Glutamatergic neuron (in vitro differentiated cells): Measurements from ENCODE around the gene LIFR. TPM values are rescaled to one million over a fixed set of nuclear protein-coding genes. Genes with fewer than 3 reads are reported as not detected.

Experiments
- DNase-seq: peaks from one replicate; pipeline ENCODE4 v3.0.0; 2022
- H3K27ac Mint-ChIP-seq: one replicate; pipeline ENCODE4 v1.8.0; 2020; ENCODE audit warnings: mild to moderate bottlenecking, mixed read lengths, inconsistent platforms; ENCODE audit not compliant: unreplicated experiment
- H3K27me3 Mint-ChIP-seq: one replicate; pipeline ENCODE4 v1.8.0; 2020; ENCODE audit warnings: mild to moderate bottlenecking, moderate library complexity, mixed read lengths, inconsistent platforms; ENCODE audit not compliant: unreplicated experiment
- H3K36me3 Mint-ChIP-seq: one replicate; pipeline ENCODE4 v1.8.0; 2020; ENCODE audit warnings: mild to moderate bottlenecking, mixed read lengths, inconsistent platforms; ENCODE audit not compliant: unreplicated experiment
- H3K4me1 Mint-ChIP-seq: one replicate; pipeline ENCODE4 v1.8.0; 2020; ENCODE audit warnings: mild to moderate bottlenecking, low read depth, mixed read lengths, inconsistent platforms; ENCODE audit not compliant: unreplicated experiment
- H3K4me3 Mint-ChIP-seq: one replicate; pipeline ENCODE4 v1.8.0; 2020; ENCODE audit warnings: mild to moderate bottlenecking, mixed read lengths, inconsistent platforms; ENCODE audit not compliant: unreplicated experiment
- H3K9me3 Mint-ChIP-seq: one replicate; pipeline ENCODE4 v1.8.0; 2020; ENCODE audit warnings: mild to moderate bottlenecking, moderate library complexity, mixed read lengths, inconsistent platforms; ENCODE audit not compliant: unreplicated experiment
- CTCF ChIP-seq: fragments of 200-600 bp; sonication (generic); IDR thresholded peaks from one replicate; pipeline ENCODE4 v1.5.0; 2021; ENCODE audit not compliant: partially characterized antibody, unreplicated experiment
- long read RNA-seq: library from polyadenylated mRNA; unstranded; transcript quantifications from one replicate; pipeline ENCODE4 v2.0.0, GENCODE V29; 2020; ENCODE audit not compliant: unreplicated experiment
- total RNA-seq: library from RNA; stranded (reverse); fragmentation: NEBNext Ultra II Directional; extraction: Animal tissue kit (Norgen Biotek cat#: 25700); gene quantifications from one replicate; pipeline ENCODE4 v1.2.1, GENCODE V29; 2021; ENCODE audit not compliant: unreplicated experiment

The LIFR gene
- total RNA-seq = 41.6 TPM
- long read RNA-seq, partial matches to known transcripts = 0 of 1 reads
- long read RNA-seq, other reads (novel, unspliced or antisense) = 1 of 1 reads

GRCh38 chr5:38556599-38557307, at the start of gene LIFR:
Gene LIFR, minus strand, starts transcription at chr5:38556646. Its CDS starts 25,999 bp downstream, at chr5:38530647.
- Mint-ChIP-seq H3K27ac (peak within 1 kb of the TSS; percentile 96), H3K27me3 (peaks cover 2% of the 10 kb centered on the region), H3K4me1 (peaks cover 20% of the 10 kb centered on the region), H3K9me3 (peaks cover 9% of the 10 kb centered on the region), H3K4me3 (peak within 1 kb of the TSS; percentile 99), H3K36me3 (peaks cover 4% of the 10 kb centered on the region)
- no peak for TF ChIP-seq CTCF
- peak; percentile 89 for DNase-seq

- Mint-ChIP-seq H3K9me3 (no peaks in the 10 kb centered on the region), H3K27ac (no peak overlapping the region), H3K4me1 (no peaks in the 10 kb centered on the region), H3K27me3 (peaks cover 3% of the 10 kb centered on the region), H3K36me3 (no peaks in the 10 kb centered on the region), H3K4me3 (no peak overlapping the region)
- no peak for DNase-seq
- TF ChIP-seq CTCF = no peak
Measured at GRCh38 chr5:38605610-38606009, 49.2 kb upstream of the LIFR start.

- no peak for TF ChIP-seq CTCF
- H3K27ac Mint-ChIP-seq = no peak overlapping the region
- H3K36me3 Mint-ChIP-seq = no peaks in the 10 kb centered on the region
- peaks cover 3% of the 10 kb centered on the region for H3K27me3 Mint-ChIP-seq
- H3K4me1 Mint-ChIP-seq = no peaks in the 10 kb centered on the region
- no peak for DNase-seq
- no peak overlapping the region for H3K4me3 Mint-ChIP-seq
- H3K9me3 Mint-ChIP-seq = no peaks in the 10 kb centered on the region
Measured at GRCh38 chr5:38603691-38604090, 47.2 kb upstream of the LIFR start.

- Mint-ChIP-seq H3K27me3 (peaks cover 3% of the 10 kb centered on the region), H3K4me1 (no peaks in the 10 kb centered on the region), H3K9me3 (no peaks in the 10 kb centered on the region), H3K4me3 (no peak overlapping the region), H3K36me3 (no peaks in the 10 kb centered on the region), H3K27ac (no peak overlapping the region)
- no peak for TF ChIP-seq CTCF
- no peak for DNase-seq
Measured at GRCh38 chr5:38602641-38603040, 46.2 kb upstream of the LIFR start.

- Mint-ChIP-seq H3K27ac (no peak overlapping the region), H3K4me3 (no peak overlapping the region), H3K4me1 (no peaks in the 10 kb centered on the region)
Measured at GRCh38 chr5:38601863-38602298, 45.4 kb upstream of the LIFR start.

More at GRCh38 chr5:38601863-38602298, 45.4 kb upstream of the LIFR start:
- DNase-seq = no peak
- TF ChIP-seq CTCF = no peak
- Mint-ChIP-seq H3K9me3 (no peaks in the 10 kb centered on the region), H3K36me3 (no peaks in the 10 kb centered on the region), H3K27me3 (peaks cover 3% of the 10 kb centered on the region)
